Upper lobe of left lung (tissue), 4 donors: ENCODE measurements around the gene SERPINB12.

Source experiments
- EP300 ChIP-seq, 4 donors: sonication (generic); formaldehyde crosslinking; IDR thresholded peaks; one replicate each; pipeline ENCODE4 v1.5.1; 2017; ENCODE audit warnings: antibody characterized with exemption in 4 of 4, control low read depth in 2 of 4
- POLR2A ChIP-seq, 4 donors: fragments of 450-650 bp; IDR thresholded peaks; one replicate each; pipeline ENCODE4 v1.5.1; 2016 to 2017; ENCODE audit warnings: antibody characterized with exemption in 4 of 4, mild to moderate bottlenecking in 2 of 4
- POLR2AphosphoS5 ChIP-seq, 2 donors: sonication (generic); formaldehyde crosslinking; IDR thresholded peaks; one replicate each; pipeline ENCODE4 v1.5.1; 2017; ENCODE audit warnings: antibody characterized with exemption in 2 of 2
- TF ChIP-seq, protein P1 (sequence below), 6 experiments: fragments of 450-650 bp in 4 of 6; fragments of 200-600 bp in 2 of 6; sonication (generic) in 2 of 6; IDR thresholded peaks; one replicate each; pipeline ENCODE4 v1.5.1; 2016 to 2019; ENCODE audit warnings: antibody characterized with exemption in 6 of 6

DNA sequence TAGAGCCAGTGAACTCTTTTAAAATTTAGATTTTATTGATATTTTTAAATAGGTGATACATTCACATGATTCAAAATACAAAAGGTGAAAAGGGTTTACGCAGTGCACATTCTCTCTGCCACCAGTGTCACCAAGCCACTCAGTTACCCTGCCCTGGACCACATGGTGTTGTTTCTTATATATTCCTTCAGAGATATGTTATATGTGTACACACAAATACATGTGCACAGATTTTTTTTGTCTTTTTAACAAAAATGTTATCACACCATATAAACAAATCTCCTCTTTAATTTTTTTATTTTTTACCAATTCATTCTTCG is 75.7 kb downstream of the SERPINB12 start:
- TF ChIP-seq, protein P1, sequence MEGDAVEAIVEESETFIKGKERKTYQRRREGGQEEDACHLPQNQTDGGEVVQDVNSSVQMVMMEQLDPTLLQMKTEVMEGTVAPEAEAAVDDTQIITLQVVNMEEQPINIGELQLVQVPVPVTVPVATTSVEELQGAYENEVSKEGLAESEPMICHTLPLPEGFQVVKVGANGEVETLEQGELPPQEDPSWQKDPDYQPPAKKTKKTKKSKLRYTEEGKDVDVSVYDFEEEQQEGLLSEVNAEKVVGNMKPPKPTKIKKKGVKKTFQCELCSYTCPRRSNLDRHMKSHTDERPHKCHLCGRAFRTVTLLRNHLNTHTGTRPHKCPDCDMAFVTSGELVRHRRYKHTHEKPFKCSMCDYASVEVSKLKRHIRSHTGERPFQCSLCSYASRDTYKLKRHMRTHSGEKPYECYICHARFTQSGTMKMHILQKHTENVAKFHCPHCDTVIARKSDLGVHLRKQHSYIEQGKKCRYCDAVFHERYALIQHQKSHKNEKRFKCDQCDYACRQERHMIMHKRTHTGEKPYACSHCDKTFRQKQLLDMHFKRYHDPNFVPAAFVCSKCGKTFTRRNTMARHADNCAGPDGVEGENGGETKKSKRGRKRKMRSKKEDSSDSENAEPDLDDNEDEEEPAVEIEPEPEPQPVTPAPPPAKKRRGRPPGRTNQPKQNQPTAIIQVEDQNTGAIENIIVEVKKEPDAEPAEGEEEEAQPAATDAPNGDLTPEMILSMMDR (IDR thresholded peaks at IDR 0.05), result no peak
- TF ChIP-seq EP300 (IDR thresholded peaks at IDR 0.05) (no peak), POLR2A (IDR thresholded peaks at IDR 0.05) (no peak), POLR2AphosphoS5 (IDR thresholded peaks at IDR 0.05) (no peak)
